OCI-LY1 (cell line): ENCODE data around the gene RASGRF1.

Experiments used
- H2AFZ ChIP-seq: fragments of 200-600 bp; sonication (generic), shearing (Covaris generic); 2 replicates; pipeline ENCODE4 v1.6.0; 2014; ENCODE audit warnings: antibody characterized with exemption, mild to moderate bottlenecking, low read length
- H3F3A ChIP-seq: fragments of 200-600 bp; sonication (generic), shearing (Covaris generic); 2 replicates; pipeline ENCODE4 v1.6.0; 2014; ENCODE audit warnings: mild to moderate bottlenecking, antibody characterized with exemption, low read length, moderate library complexity; ENCODE audit not compliant: insufficient read depth
- H3K27ac ChIP-seq: fragments of 200-600 bp; sonication (generic); 2 replicates; pipeline ENCODE4 v1.5.1; 2014; ENCODE audit warnings: low read length, mixed run types, mild to moderate bottlenecking, low read depth; ENCODE audit not compliant: poor library complexity, severe bottlenecking
- H3K27me3 ChIP-seq: fragments of 200-600 bp; sonication (generic); 2 replicates; pipeline ENCODE4 v1.6.0; 2014; ENCODE audit warnings: antibody characterized with exemption, mild to moderate bottlenecking, low read length, moderate library complexity; ENCODE audit not compliant: insufficient read depth
- H3K36me3 ChIP-seq: fragments of 200-600 bp; sonication (generic); 2 replicates; pipeline ENCODE4 v1.6.1; 2014; ENCODE audit warnings: mild to moderate bottlenecking, antibody characterized with exemption, low read length, moderate library complexity, mixed read lengths; ENCODE audit not compliant: insufficient read depth
- H3K4me1 ChIP-seq: fragments of 200-600 bp; sonication (generic); 2 replicates; pipeline ENCODE4 v1.5.1; 2014; ENCODE audit warnings: mild to moderate bottlenecking, low read length, moderate library complexity; ENCODE audit not compliant: insufficient read depth, severe bottlenecking
- H3K4me2 ChIP-seq: fragments of 200-600 bp; sonication (generic), shearing (Covaris generic); 2 replicates; pipeline ENCODE4 v1.6.1; 2014; ENCODE audit warnings: low read length
- H3K4me3 ChIP-seq: fragments of 200-600 bp; sonication (generic); 2 replicates; pipeline ENCODE4 v1.5.1; 2014; ENCODE audit warnings: low read length, low read depth, mild to moderate bottlenecking, mixed read lengths; ENCODE audit not compliant: poor library complexity, severe bottlenecking
- H3K79me2 ChIP-seq: fragments of 200-600 bp; shearing (Covaris generic); 2 replicates; pipeline ENCODE4 v1.6.1; 2016; ENCODE audit warnings: mixed run types, low read length, mixed read lengths; ENCODE audit not compliant: insufficient read depth
- H3K9ac ChIP-seq: fragments of 200-600 bp; sonication (generic), shearing (Covaris generic); 2 replicates; pipeline ENCODE4 v1.6.1; 2014; ENCODE audit warnings: mild to moderate bottlenecking, low read length, mixed read lengths
- H3K9me2 ChIP-seq: fragments of 200-600 bp; sonication (generic), shearing (Covaris generic); 2 replicates; pipeline ENCODE4 v1.6.1; 2014; ENCODE audit warnings: low read depth, mild to moderate bottlenecking, low read length, mixed read lengths
- H3K9me3 ChIP-seq: fragments of 200-600 bp; shearing (Covaris generic); 2 replicates; pipeline ENCODE4 v1.6.1; 2014; ENCODE audit warnings: low read length, mixed read lengths
- H4K20me1 ChIP-seq: fragments of 200-600 bp; sonication (generic), shearing (Covaris generic); 2 replicates; pipeline ENCODE4 v1.6.0; 2016; ENCODE audit warnings: mild to moderate bottlenecking, low read length; ENCODE audit not compliant: insufficient read depth
- CTCF ChIP-seq: fragments of 200-600 bp; sonication (generic), shearing (Covaris generic); IDR thresholded peaks from 2 replicates; pipeline ENCODE4 v1.5.1; 2017; ENCODE audit warnings: mild to moderate bottlenecking, antibody characterized with exemption, low read length, moderate library complexity, mixed read lengths
- EZH2 ChIP-seq: fragments of 200-600 bp; sonication (generic), shearing (Covaris generic); IDR thresholded peaks from 2 replicates; pipeline ENCODE4 v1.8.0; 2017; ENCODE audit warnings: borderline replicate concordance, mixed run types, mild to moderate bottlenecking, antibody characterized with exemption, low read length, moderate library complexity, mixed read lengths

Gene RASGRF1

GRCh38 chr15:79007066-79007465 is 83.5 kb downstream of the RASGRF1 start:
- Histone ChIP-seq H3K9me2 (no peaks in the 10 kb centered on the region), H3K4me2 (no peak overlapping the region), H2AFZ (no peak overlapping the region), H3K4me1 (peaks cover 76% of the 10 kb centered on the region), H3K27ac (peak overlapping the region; percentile 93), H3F3A (peaks cover 3% of the 10 kb centered on the region; the same call in 1 of the 2 replicates), H4K20me1 (no peaks in the 10 kb centered on the region), H3K36me3 (peaks cover 6% of the 10 kb centered on the region), H3K27me3 (no peaks in the 10 kb centered on the region), H3K9ac (peak overlapping the region; percentile 20; the same call in 1 of the 2 replicates), H3K79me2 (no peaks in the 10 kb centered on the region), H3K4me3 (no peak overlapping the region), H3K9me3 (no peaks in the 10 kb centered on the region)
- TF ChIP-seq CTCF (peak; percentile 95), EZH2 (no peak)

GRCh38 chr15:79006071-79006470 is 84.5 kb downstream of the RASGRF1 start:
- H3K4me3 ChIP-seq, result no peak overlapping the region
- H3K4me1 ChIP-seq, result peaks cover 80% of the 10 kb centered on the region
- H3F3A ChIP-seq, result peaks cover 3% of the 10 kb centered on the region; the same call in 1 of the 2 replicates
- no peaks in the 10 kb centered on the region for H3K79me2 ChIP-seq
- no peak for TF ChIP-seq CTCF
- no peak for TF ChIP-seq EZH2
- H3K9me3 ChIP-seq, result no peaks in the 10 kb centered on the region
- no peak overlapping the region for H2AFZ ChIP-seq
- peak overlapping the region; percentile 26; the same call in 1 of the 2 replicates for H3K4me2 ChIP-seq
- H3K27ac ChIP-seq, result peak overlapping the region; percentile 93
- peaks cover 6% of the 10 kb centered on the region for H3K36me3 ChIP-seq
- H3K27me3 ChIP-seq, result no peaks in the 10 kb centered on the region
- peak overlapping the region; percentile 14; the same call in 1 of the 2 replicates for H3K9ac ChIP-seq
- H4K20me1 ChIP-seq, result no peaks in the 10 kb centered on the region
- no peaks in the 10 kb centered on the region for H3K9me2 ChIP-seq

- H2AFZ ChIP-seq, result no peak overlapping the region
- no peak for TF ChIP-seq CTCF
- no peak for TF ChIP-seq EZH2
- no peaks in the 10 kb centered on the region for H3K9me2 ChIP-seq
- H3K4me1 ChIP-seq, result peaks cover 76% of the 10 kb centered on the region
- H3F3A ChIP-seq, result peaks cover 3% of the 10 kb centered on the region; the same call in 1 of the 2 replicates
- H3K4me2 ChIP-seq, result peak overlapping the region; percentile 71
- H4K20me1 ChIP-seq, result no peaks in the 10 kb centered on the region
- H3K27ac ChIP-seq, result peak overlapping the region; percentile 93
- peak overlapping the region; percentile 43 for H3K4me3 ChIP-seq
- H3K9ac ChIP-seq, result peak overlapping the region; percentile 68
- no peaks in the 10 kb centered on the region for H3K27me3 ChIP-seq
- H3K79me2 ChIP-seq, result no peaks in the 10 kb centered on the region
- no peaks in the 10 kb centered on the region for H3K9me3 ChIP-seq
- peaks cover 6% of the 10 kb centered on the region for H3K36me3 ChIP-seq
Measured at GRCh38 chr15:79004336-79004735, 86.2 kb downstream of the RASGRF1 start.
